ENCODE data around the gene CCDC157. TPM values are rescaled to one million over a fixed set of nuclear protein-coding genes. Genes with fewer than 3 reads are reported as not detected.

Gene CCDC157
- polyA plus RNA-seq, 4 donors, result 5.4 to 9.2 (median 7.3) TPM

Other genes with a start within 250 kb of the CCDC157 start
- 1 to 10 TPM; 1.3 to 2.4 (median 2.3) TPM for gene LIF, start 110.2 kb upstream of the CCDC157 start, polyA plus RNA-seq (ENCODE audit: insufficient read length in 4 of 4)
- gene OSM, start 90.2 kb upstream of the CCDC157 start, polyA plus RNA-seq (ENCODE audit: insufficient read length in 4 of 4), result under 1 TPM in 3 of 4 donors, not detected in 1; 0.13 to 0.38 (median 0.34) TPM
- gene CASTOR1, start 67.5 kb upstream of the CCDC157 start, polyA plus RNA-seq (ENCODE audit: insufficient read length in 4 of 4), result 10 to 100 TPM in 3 of 4 donors, 1 to 10 TPM in 1; 8.7 to 15.9 (median 12.8) TPM
- gene TBC1D10A, start 30.1 kb upstream of the CCDC157 start, polyA plus RNA-seq (ENCODE audit: insufficient read length in 4 of 4), result 10 to 100 TPM; 14.1 to 18.4 (median 16.3) TPM
- 100 to 1,000 TPM; 129 to 168 (median 150) TPM for gene SF3A1, start 113 bp upstream of the CCDC157 start, polyA plus RNA-seq (ENCODE audit: insufficient read length in 4 of 4)
- 10 to 100 TPM; 18.3 to 26.3 (median 24.7) TPM for gene RNF215, start 30.4 kb downstream of the CCDC157 start, polyA plus RNA-seq (ENCODE audit: insufficient read length in 4 of 4)
- 1 to 10 TPM; 4.3 to 8.0 (median 6.3) TPM for gene SEC14L2, start 40.0 kb downstream of the CCDC157 start, polyA plus RNA-seq (ENCODE audit: insufficient read length in 4 of 4)
- gene MTFP1, start 68.8 kb downstream of the CCDC157 start, polyA plus RNA-seq (ENCODE audit: insufficient read length in 4 of 4), result 10 to 100 TPM in 3 of 4 donors, 1 to 10 TPM in 1; 8.4 to 12.8 (median 12.2) TPM
- gene SEC14L3, start 115.0 kb downstream of the CCDC157 start, polyA plus RNA-seq (ENCODE audit: insufficient read length in 4 of 4), result under 1 TPM in 1 of 4 donors, not detected in 3; 0.08 TPM
- 1 to 10 TPM in 2 of 4 donors, under 1 TPM in 2; 0.59 to 1.4 (median 0.91) TPM for gene SEC14L4, start 148.7 kb downstream of the CCDC157 start, polyA plus RNA-seq (ENCODE audit: insufficient read length in 4 of 4)
- 1 to 10 TPM; 5.5 to 8.9 (median 7.4) TPM for gene SEC14L6, start 189.7 kb downstream of the CCDC157 start, polyA plus RNA-seq (ENCODE audit: insufficient read length in 4 of 4)
- 10 to 100 TPM; 24.9 to 41.0 (median 35.6) TPM for gene GAL3ST1, start 217.7 kb downstream of the CCDC157 start, polyA plus RNA-seq (ENCODE audit: insufficient read length in 4 of 4)
- 10 to 100 TPM; 69.5 to 79.8 (median 72.9) TPM for gene PES1, start 234.9 kb downstream of the CCDC157 start, polyA plus RNA-seq (ENCODE audit: insufficient read length in 4 of 4)

Data from left renal cortex interstitium (tissue), 4 donors.